HepG2 (cell line): Measurements from ENCODE around the gene SPIN1. TPM values are rescaled to one million over a fixed set of nuclear protein-coding genes. Genes with fewer than 3 reads are reported as not detected.

ENCODE experiments used
- ATAC-seq: fragments of 200-7000 bp; cut with Tn5 transposase; 3 replicates; pipeline ENCODE4 v1.9.1; 2020; ENCODE audit warnings: mild to moderate bottlenecking, moderate library complexity
- BruUV-seq: library from RNA; stranded (reverse); fragments of 400-500 nt; replicated peaks from 2 replicates; lab custom pipeline; 2021; lab: Mats Ljungman, UMichigan
- CTCF ChIA-PET: fragments of 300-600 bp; formaldehyde crosslinking; extraction: SDS; loops from one replicate; lab custom pipeline; 2021; ENCODE audit warnings: low total read pairs, inconsistent platforms, low intra/inter-chr PET ratio; lab: Yijun Ruan, JAX
- POLR2A ChIA-PET: fragments of 350-600 bp; sonication (Branson Sonifier 250); formaldehyde crosslinking; loops from one replicate; lab custom pipeline; 2020; ENCODE audit warnings: antibody characterized with exemption, inconsistent platforms; lab: Yijun Ruan, JAX
- DNase-seq: peaks from one replicate; pipeline ENCODE4 v3.0.0-alpha.2; 2015; ENCODE audit warnings: low spot score
- FAIRE-seq: peaks from 3 replicates; lab custom pipeline; 2011; peaks lifted over from hg19 to GRCh38; lab: Jason Lieb, UNC
- H2AFZ ChIP-seq: one replicate; pipeline ENCODE4 v1.6.1; 2011; ENCODE audit warnings: low read length, inconsistent platforms
- H3K27ac ChIP-seq: fragments of 300-600 bp; 3 replicates; pipeline ENCODE4 v1.8.0; 2011; ENCODE audit warnings: mixed run types, mild to moderate bottlenecking, mixed read lengths, low read length, inconsistent platforms; ENCODE audit not compliant: insufficient read depth; ENCODE audit errors: extremely low read length
- H3K27me3 ChIP-seq, 2 experiments: fragments of 200-600 bp in 1 of 2; 2 replicates in 1 of 2; 3 replicates in 1 of 2; pipeline versions ENCODE4 v1.6.0 to v1.8.0; 2011; ENCODE audit warnings: low read length in 2 of 2, mild to moderate bottlenecking in 2 of 2, moderate library complexity in 2 of 2, inconsistent platforms in 1 of 2; ENCODE audit not compliant: insufficient read depth in 2 of 2, control insufficient read depth in 1 of 2
- H3K36me3 ChIP-seq, 2 experiments: fragments of 200-600 bp in 1 of 2; replicated peaks in 1 of 2; 2 replicates in 1 of 2; 3 replicates in 1 of 2; pipeline versions ENCODE4 v1.5.1 to v1.8.0; 2011; ENCODE audit warnings: low read length in 2 of 2, inconsistent platforms in 1 of 2; ENCODE audit not compliant: insufficient read depth in 2 of 2, control insufficient read depth in 1 of 2
- H3K4me1 ChIP-seq: 2 replicates; pipeline ENCODE4 v1.5.1; 2012; ENCODE audit warnings: low read length, inconsistent platforms; ENCODE audit not compliant: insufficient read depth
- H3K4me2 ChIP-seq: 2 replicates; pipeline ENCODE4 v1.6.0; 2011; ENCODE audit warnings: low read depth, low read length, inconsistent platforms
- H3K4me3 ChIP-seq, 3 experiments: fragments of 200-600 bp in 1 of 3; sonication (generic), shearing (Covaris generic) in 1 of 3; replicated peaks in 1 of 3; 2 replicates each; pipeline ENCODE4 v1.5.1; 2011 to 2016; ENCODE audit warnings: low read length in 3 of 3, inconsistent platforms in 2 of 3, low read depth in 2 of 3, mild to moderate bottlenecking in 2 of 3, control low read depth in 1 of 3, mixed read lengths in 1 of 3; ENCODE audit not compliant: insufficient read depth in 1 of 3
- H3K79me2 ChIP-seq: one replicate; pipeline ENCODE4 v1.6.1; 2011; ENCODE audit warnings: low read length, inconsistent platforms; ENCODE audit not compliant: insufficient read depth
- H3K9ac ChIP-seq: 2 replicates; pipeline ENCODE4 v1.6.0; 2011; ENCODE audit warnings: mild to moderate bottlenecking, low read depth, low read length, inconsistent platforms; ENCODE audit not compliant: insufficient read depth
- H3K9me3 ChIP-seq: 2 replicates; pipeline ENCODE4 v1.5.1; 2012; ENCODE audit warnings: mild to moderate bottlenecking, low read length
- H4K20me1 ChIP-seq: 2 replicates; pipeline ENCODE4 v1.6.0; 2011; ENCODE audit warnings: inconsistent platforms, mild to moderate bottlenecking, low read length, moderate library complexity; ENCODE audit not compliant: insufficient read depth
- CHD2 ChIP-seq: IDR thresholded peaks from 2 replicates; pipeline ENCODE4 v1.6.1; 2011; ENCODE audit warnings: low read depth, low read length, improper control_type of control experiment
- CREB1 ChIP-seq, 2 experiments: fragments of 450-650 bp in 1 of 2; IDR thresholded peaks; 2 replicates each; pipeline ENCODE4 v1.6.1; 2016 to 2017; ENCODE audit warnings: control low read depth in 1 of 2, mild to moderate bottlenecking in 1 of 2, missing compliant biosample characterization in 1 of 2, missing genetic modification characterization in 1 of 2
- HCFC1 ChIP-seq: fragments of 150-350 bp; IDR thresholded peaks from 2 replicates; pipeline ENCODE4 v1.6.1; 2014; ENCODE audit warnings: low read depth, low read length
- HNRNPL ChIP-seq: fragments of 200-400 bp; formaldehyde crosslinking; IDR thresholded peaks from 2 replicates; pipeline ENCODE4 v1.6.1; 2017; ENCODE audit warnings: mild to moderate bottlenecking, low read depth, low read length
- JUND ChIP-seq: sonication (generic); formaldehyde crosslinking; IDR thresholded peaks from 2 replicates; pipeline ENCODE4 v1.8.0; 2022; ENCODE audit warnings: mild to moderate bottlenecking, missing genetic modification reagents
- ZBTB42 ChIP-seq: sonication (generic); formaldehyde crosslinking; IDR thresholded peaks from 2 replicates; pipeline ENCODE4 v1.5.0; 2020; ENCODE audit warnings: mild to moderate bottlenecking, missing genetic modification reagents
- ZFP36L1 ChIP-seq: sonication (generic); formaldehyde crosslinking; IDR thresholded peaks from 2 replicates; pipeline ENCODE4 v1.8.0; 2022; ENCODE audit warnings: mild to moderate bottlenecking, missing genetic modification reagents, moderate library complexity
- ZNF335 ChIP-seq: sonication (generic); formaldehyde crosslinking; IDR thresholded peaks from 2 replicates; pipeline ENCODE4 v1.4.0; 2020; ENCODE audit warnings: missing genetic modification reagents
- ZNF34 ChIP-seq: sonication (generic); formaldehyde crosslinking; IDR thresholded peaks from 2 replicates; pipeline ENCODE4 v1.4.0; 2020; ENCODE audit warnings: mild to moderate bottlenecking, missing genetic modification reagents, borderline replicate concordance
- WGBS: methylation state at CpG from one replicate; pipeline ENCODE4 v1.1.6; 2017; ENCODE audit warnings: low lambda C conversion rate; 5-methylcytosine and 5-hydroxymethylcytosine counted together
- in situ Hi-C: cut with HindIII; loops from 2 replicates; pipeline ENCODE4 v1.10.0; 2017; ENCODE audit warnings: low pct_unique_long_range_greater_than_20kb; ENCODE audit not compliant: extremely low pct_ligation_motif_present
- intact Hi-C: fragments of 100-400 bp; cut with micrococcal nuclease; formaldehyde crosslinking; loops from one replicate; pipeline ENCODE4 v1.10.0; 2022; ENCODE audit not compliant: unreplicated experiment
- polyA plus RNA-seq, 8 experiments: library from polyadenylated mRNA; depleted of rRNA in 3 of 8; stranded (reverse) in 7 of 8; unstranded in 1 of 8; fragments of >200 nt; fragmentation: Illumina TruSeq in 4 of 8; extraction: Trizol in 4 of 8; gene quantifications; 2 replicates each; pipeline versions ENCODE4 v1.2.1 to v1.2.3, GENCODE V29; 2011 to 2016; ENCODE audit warnings: low read depth in 4 of 8, missing spikeins in 1 of 8, mixed read lengths in 1 of 8; ENCODE audit not compliant: insufficient read depth in 1 of 8
- total RNA-seq, 5 experiments: library from RNA; depleted of rRNA; stranded (reverse); fragments of >200 nt; fragmentation: Illumina TruSeq; extraction: Trizol; gene quantifications; 2 replicates each; pipeline ENCODE4 v1.2.3, GENCODE V29; 2016; ENCODE audit warnings: low read depth in 1 of 5
- TF ChIP-seq, protein P1 (sequence below): sonication (generic); formaldehyde crosslinking; IDR thresholded peaks from 2 replicates; pipeline ENCODE4 v1.9.0; 2021; ENCODE audit warnings: missing genetic modification reagents, borderline replicate concordance
- TF ChIP-seq, protein P2 (sequence below): sonication (generic); formaldehyde crosslinking; IDR thresholded peaks from 2 replicates; pipeline ENCODE4 v1.4.0; 2020; ENCODE audit warnings: missing genetic modification reagents

The SPIN1 gene
- total and polyA plus RNA-seq, 2 of the 13 experiments (the other 11 are each of a cell fraction or from before 2014, with no cell fraction given), result 20.0 to 24.3 TPM

DNA sequence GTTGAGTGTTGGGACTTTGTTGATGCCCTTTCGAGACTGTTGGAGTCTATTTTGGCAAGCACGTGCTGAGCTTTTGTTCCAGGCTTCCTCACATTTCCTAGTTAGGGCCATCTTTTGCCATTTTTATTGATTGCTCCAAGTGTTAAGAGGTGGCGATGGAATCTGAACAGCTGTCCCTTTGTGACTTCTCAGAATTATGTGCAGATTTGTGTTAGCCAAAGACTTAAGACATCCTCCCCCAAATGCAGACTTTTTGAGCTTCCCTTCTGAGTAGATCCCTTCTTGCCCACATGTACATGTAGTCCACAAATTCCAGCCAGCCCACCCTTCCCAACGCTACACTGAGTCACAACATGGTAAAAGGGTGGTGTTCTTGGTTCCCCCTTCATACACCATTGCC is 59.2 kb downstream of the SPIN1 start:
- DNase-seq (no peak), FAIRE-seq (no peak)

DNA sequence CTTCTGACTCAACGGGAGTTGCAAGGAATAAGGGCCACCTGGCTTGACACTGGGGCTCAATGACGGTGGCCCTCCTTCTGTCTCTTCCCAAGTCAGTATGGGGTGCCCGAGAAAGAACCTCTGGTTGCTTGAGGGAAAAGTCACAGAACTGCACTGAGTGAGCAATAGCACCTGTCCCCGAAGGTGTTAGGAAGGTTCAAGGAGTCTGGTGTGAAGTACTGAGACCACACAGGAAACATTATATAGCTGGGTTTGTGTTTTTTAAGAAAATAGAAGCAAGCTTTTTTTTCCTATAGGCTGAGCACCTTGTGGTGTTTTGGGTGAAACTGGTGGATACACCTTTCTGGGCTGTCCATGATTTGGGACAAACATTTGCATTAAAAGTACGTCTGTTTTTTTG is 62.9 kb downstream of the SPIN1 start:
- ATAC-seq (no peak), DNase-seq (no peak), FAIRE-seq (no peak)
- Histone ChIP-seq H3K9me3 (no peaks in the 10 kb centered on the region), H3K27me3 (no peaks in the 10 kb centered on the region), H3K36me3 (peaks cover 4 to 11% of the 10 kb centered on the region in 2 experiments; a peak in 4 of 5 replicates), H4K20me1 (no peaks in the 10 kb centered on the region; the same call in 1 of the 2 replicates), H3K79me2 (peaks cover 13% of the 10 kb centered on the region), H3K4me1 (peaks cover 47% of the 10 kb centered on the region), H3K4me3 (no peak overlapping the region), H3K9ac (no peak overlapping the region), H3K27ac (no peak overlapping the region), H2AFZ (no peak overlapping the region), H3K4me2 (no peak overlapping the region)
- in situ Hi-C loops (no loop called here), intact Hi-C loops (no loop called here)
- TF ChIP-seq JUND (CRISPR knock-in tag), result no peak
- no peak for TF ChIP-seq CHD2
- TF ChIP-seq, protein P1, sequence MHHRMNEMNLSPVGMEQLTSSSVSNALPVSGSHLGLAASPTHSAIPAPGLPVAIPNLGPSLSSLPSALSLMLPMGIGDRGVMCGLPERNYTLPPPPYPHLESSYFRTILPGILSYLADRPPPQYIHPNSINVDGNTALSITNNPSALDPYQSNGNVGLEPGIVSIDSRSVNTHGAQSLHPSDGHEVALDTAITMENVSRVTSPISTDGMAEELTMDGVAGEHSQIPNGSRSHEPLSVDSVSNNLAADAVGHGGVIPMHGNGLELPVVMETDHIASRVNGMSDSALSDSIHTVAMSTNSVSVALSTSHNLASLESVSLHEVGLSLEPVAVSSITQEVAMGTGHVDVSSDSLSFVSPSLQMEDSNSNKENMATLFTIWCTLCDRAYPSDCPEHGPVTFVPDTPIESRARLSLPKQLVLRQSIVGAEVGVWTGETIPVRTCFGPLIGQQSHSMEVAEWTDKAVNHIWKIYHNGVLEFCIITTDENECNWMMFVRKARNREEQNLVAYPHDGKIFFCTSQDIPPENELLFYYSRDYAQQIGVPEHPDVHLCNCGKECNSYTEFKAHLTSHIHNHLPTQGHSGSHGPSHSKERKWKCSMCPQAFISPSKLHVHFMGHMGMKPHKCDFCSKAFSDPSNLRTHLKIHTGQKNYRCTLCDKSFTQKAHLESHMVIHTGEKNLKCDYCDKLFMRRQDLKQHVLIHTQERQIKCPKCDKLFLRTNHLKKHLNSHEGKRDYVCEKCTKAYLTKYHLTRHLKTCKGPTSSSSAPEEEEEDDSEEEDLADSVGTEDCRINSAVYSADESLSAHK (CRISPR knock-in tag), result no peak
- ChIA-PET CTCF (no interaction called here), POLR2A (no interaction called here)
- 98% methylated on average over 5 of the region's 5 CpGs for WGBS
- no TSS peak for BruUV-seq

More for the DNA sequence above, 59.2 kb downstream of the SPIN1 start:
- Histone ChIP-seq H3K9ac (no peak overlapping the region), H3K4me1 (peaks cover 32% of the 10 kb centered on the region), H3K4me2 (no peak overlapping the region), H2AFZ (no peak overlapping the region), H3K4me3 (no peak overlapping the region), H3K36me3 (peaks cover 4 to 11% of the 10 kb centered on the region in 2 experiments; a peak in 4 of 5 replicates), H3K9me3 (no peaks in the 10 kb centered on the region), H3K79me2 (peaks cover 30% of the 10 kb centered on the region), H3K27me3 (no peaks in the 10 kb centered on the region), H3K27ac (no peak overlapping the region), H4K20me1 (no peaks in the 10 kb centered on the region; the same call in 1 of the 2 replicates)
- no peak for ATAC-seq
- CTCF ChIA-PET, result no interaction called here
- in situ Hi-C loops, result no loop called here
- BruUV-seq, result no TSS peak
- WGBS, result 99% methylated on average over 4 of the region's 4 CpGs
- intact Hi-C loops, result no loop called here
- TF ChIP-seq HCFC1, result no peak
- TF ChIP-seq ZNF34 (CRISPR knock-in tag), result no peak
- TF ChIP-seq CREB1 (IDR thresholded peaks at IDR 0.05), result no peak
- no peak for TF ChIP-seq CREB1 (CRISPR knock-in tag; IDR thresholded peaks at IDR 0.05)
- no peak for TF ChIP-seq ZBTB42
- no peak for TF ChIP-seq ZNF335 (CRISPR knock-in tag)
- TF ChIP-seq, protein P2, sequence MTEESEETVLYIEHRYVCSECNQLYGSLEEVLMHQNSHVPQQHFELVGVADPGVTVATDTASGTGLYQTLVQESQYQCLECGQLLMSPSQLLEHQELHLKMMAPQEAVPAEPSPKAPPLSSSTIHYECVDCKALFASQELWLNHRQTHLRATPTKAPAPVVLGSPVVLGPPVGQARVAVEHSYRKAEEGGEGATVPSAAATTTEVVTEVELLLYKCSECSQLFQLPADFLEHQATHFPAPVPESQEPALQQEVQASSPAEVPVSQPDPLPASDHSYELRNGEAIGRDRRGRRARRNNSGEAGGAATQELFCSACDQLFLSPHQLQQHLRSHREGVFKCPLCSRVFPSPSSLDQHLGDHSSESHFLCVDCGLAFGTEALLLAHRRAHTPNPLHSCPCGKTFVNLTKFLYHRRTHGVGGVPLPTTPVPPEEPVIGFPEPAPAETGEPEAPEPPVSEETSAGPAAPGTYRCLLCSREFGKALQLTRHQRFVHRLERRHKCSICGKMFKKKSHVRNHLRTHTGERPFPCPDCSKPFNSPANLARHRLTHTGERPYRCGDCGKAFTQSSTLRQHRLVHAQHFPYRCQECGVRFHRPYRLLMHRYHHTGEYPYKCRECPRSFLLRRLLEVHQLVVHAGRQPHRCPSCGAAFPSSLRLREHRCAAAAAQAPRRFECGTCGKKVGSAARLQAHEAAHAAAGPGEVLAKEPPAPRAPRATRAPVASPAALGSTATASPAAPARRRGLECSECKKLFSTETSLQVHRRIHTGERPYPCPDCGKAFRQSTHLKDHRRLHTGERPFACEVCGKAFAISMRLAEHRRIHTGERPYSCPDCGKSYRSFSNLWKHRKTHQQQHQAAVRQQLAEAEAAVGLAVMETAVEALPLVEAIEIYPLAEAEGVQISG (CRISPR knock-in tag), result no peak
- TF ChIP-seq HNRNPL, result no peak
- no peak for TF ChIP-seq ZFP36L1 (CRISPR knock-in tag)
- POLR2A ChIA-PET, result no interaction called here
